ENCODE results near the gene GALNT14.

- TF ChIP-seq CTCF (IDR thresholded peaks at IDR 0.05; ENCODE audit: insufficient read depth, low read depth, low read length), result no peak
- TF ChIP-seq EZH2 (IDR thresholded peaks at IDR 0.05; ENCODE audit: insufficient read depth, low read length), result no peak
Observed at GRCh38 chr2:31069643-31070325, 68.5 kb downstream of the GALNT14 start.
